GM23338 (cell line): Measurements from ENCODE around the gene PCDHB15.
"Not testable (repeated sequence)": the region's sequence is repeated elsewhere in the genome, so short reads cannot be mapped to it uniquely, and the experiment has no call there.

Source experiments
- CREB1 ChIP-seq: fragments of 250-450 bp; sonication (Bioruptor Pico); IDR thresholded peaks from 2 replicates; pipeline ENCODE4 v1.5.0; 2020; ENCODE audit warnings: low read depth, mild to moderate bottlenecking, moderate library complexity
- CTCF ChIP-seq, 2 experiments: fragments of 200-600 bp in 1 of 2; sonication (generic) in 1 of 2; conservative IDR thresholded peaks; 2 replicates each; pipeline versions ENCODE4 v1.5.1 to v1.6.1; 2016 to 2017; ENCODE audit warnings: antibody characterized with exemption in 2 of 2, low read depth in 2 of 2, mild to moderate bottlenecking in 2 of 2, moderate library complexity in 1 of 2
- ETS1 ChIP-seq: IDR thresholded peaks from 2 replicates; pipeline ENCODE4 v1.6.1; 2016; ENCODE audit warnings: antibody characterized with exemption
- EZH2 ChIP-seq: fragments of 200-600 bp; sonication (generic); IDR thresholded peaks from one replicate; pipeline ENCODE4 v1.8.0; 2017; ENCODE audit warnings: antibody characterized with exemption, mild to moderate bottlenecking, low read depth; ENCODE audit not compliant: unreplicated experiment
- EZH2phosphoT487 ChIP-seq: fragments of 200-600 bp; sonication (generic); IDR thresholded peaks from one replicate; pipeline ENCODE4 v1.8.1; 2018; ENCODE audit warnings: antibody characterized with exemption; ENCODE audit not compliant: unreplicated experiment
- JUNB ChIP-seq: IDR thresholded peaks from one replicate; pipeline ENCODE4 v1.6.1; 2016; ENCODE audit warnings: antibody characterized with exemption; ENCODE audit not compliant: unreplicated experiment
- NANOG ChIP-seq: IDR thresholded peaks from 2 replicates; pipeline ENCODE4 v1.6.1; 2016; ENCODE audit warnings: antibody characterized with exemption, borderline replicate concordance
- POLR2AphosphoS5 ChIP-seq: IDR thresholded peaks from 2 replicates; pipeline ENCODE4 v1.6.1; 2016; ENCODE audit warnings: antibody characterized with exemption, low read depth
- REST ChIP-seq: IDR thresholded peaks from one replicate; pipeline ENCODE4 v1.6.1; 2018; ENCODE audit warnings: antibody characterized with exemption; ENCODE audit not compliant: unreplicated experiment
- STAT1 ChIP-seq: IDR thresholded peaks from one replicate; pipeline ENCODE4 v1.6.1; 2016; ENCODE audit warnings: antibody characterized with exemption; ENCODE audit not compliant: unreplicated experiment
- ZNF114 ChIP-seq: fragments of 250-450 bp; sonication (Bioruptor Pico); IDR thresholded peaks from 2 replicates; pipeline ENCODE4 v1.5.0; 2020; ENCODE audit warnings: mild to moderate bottlenecking, moderate library complexity
- ZNF331 ChIP-seq: fragments of 250-450 bp; sonication (Bioruptor Pico); IDR thresholded peaks from 2 replicates; pipeline ENCODE4 v1.5.0; 2020; ENCODE audit warnings: low read depth, mild to moderate bottlenecking, moderate library complexity
- TF ChIP-seq, protein P1 (sequence below): fragments of 250-450 bp; sonication (Bioruptor Pico); IDR thresholded peaks from 2 replicates; pipeline ENCODE4 v1.5.0; 2020; ENCODE audit warnings: mild to moderate bottlenecking, moderate library complexity

- not testable (repeated sequence) for TF ChIP-seq POLR2AphosphoS5; CTCF (conservative IDR thresholded peaks at IDR 0.05; ENCODE audit: low read depth in 2 of 2); REST; EZH2phosphoT487; EZH2; ETS1; STAT1; JUNB; ZNF331 (CRISPR knock-in tag); NANOG; CREB1 (CRISPR knock-in tag); ZNF114 (CRISPR knock-in tag)
- TF ChIP-seq, protein P1, sequence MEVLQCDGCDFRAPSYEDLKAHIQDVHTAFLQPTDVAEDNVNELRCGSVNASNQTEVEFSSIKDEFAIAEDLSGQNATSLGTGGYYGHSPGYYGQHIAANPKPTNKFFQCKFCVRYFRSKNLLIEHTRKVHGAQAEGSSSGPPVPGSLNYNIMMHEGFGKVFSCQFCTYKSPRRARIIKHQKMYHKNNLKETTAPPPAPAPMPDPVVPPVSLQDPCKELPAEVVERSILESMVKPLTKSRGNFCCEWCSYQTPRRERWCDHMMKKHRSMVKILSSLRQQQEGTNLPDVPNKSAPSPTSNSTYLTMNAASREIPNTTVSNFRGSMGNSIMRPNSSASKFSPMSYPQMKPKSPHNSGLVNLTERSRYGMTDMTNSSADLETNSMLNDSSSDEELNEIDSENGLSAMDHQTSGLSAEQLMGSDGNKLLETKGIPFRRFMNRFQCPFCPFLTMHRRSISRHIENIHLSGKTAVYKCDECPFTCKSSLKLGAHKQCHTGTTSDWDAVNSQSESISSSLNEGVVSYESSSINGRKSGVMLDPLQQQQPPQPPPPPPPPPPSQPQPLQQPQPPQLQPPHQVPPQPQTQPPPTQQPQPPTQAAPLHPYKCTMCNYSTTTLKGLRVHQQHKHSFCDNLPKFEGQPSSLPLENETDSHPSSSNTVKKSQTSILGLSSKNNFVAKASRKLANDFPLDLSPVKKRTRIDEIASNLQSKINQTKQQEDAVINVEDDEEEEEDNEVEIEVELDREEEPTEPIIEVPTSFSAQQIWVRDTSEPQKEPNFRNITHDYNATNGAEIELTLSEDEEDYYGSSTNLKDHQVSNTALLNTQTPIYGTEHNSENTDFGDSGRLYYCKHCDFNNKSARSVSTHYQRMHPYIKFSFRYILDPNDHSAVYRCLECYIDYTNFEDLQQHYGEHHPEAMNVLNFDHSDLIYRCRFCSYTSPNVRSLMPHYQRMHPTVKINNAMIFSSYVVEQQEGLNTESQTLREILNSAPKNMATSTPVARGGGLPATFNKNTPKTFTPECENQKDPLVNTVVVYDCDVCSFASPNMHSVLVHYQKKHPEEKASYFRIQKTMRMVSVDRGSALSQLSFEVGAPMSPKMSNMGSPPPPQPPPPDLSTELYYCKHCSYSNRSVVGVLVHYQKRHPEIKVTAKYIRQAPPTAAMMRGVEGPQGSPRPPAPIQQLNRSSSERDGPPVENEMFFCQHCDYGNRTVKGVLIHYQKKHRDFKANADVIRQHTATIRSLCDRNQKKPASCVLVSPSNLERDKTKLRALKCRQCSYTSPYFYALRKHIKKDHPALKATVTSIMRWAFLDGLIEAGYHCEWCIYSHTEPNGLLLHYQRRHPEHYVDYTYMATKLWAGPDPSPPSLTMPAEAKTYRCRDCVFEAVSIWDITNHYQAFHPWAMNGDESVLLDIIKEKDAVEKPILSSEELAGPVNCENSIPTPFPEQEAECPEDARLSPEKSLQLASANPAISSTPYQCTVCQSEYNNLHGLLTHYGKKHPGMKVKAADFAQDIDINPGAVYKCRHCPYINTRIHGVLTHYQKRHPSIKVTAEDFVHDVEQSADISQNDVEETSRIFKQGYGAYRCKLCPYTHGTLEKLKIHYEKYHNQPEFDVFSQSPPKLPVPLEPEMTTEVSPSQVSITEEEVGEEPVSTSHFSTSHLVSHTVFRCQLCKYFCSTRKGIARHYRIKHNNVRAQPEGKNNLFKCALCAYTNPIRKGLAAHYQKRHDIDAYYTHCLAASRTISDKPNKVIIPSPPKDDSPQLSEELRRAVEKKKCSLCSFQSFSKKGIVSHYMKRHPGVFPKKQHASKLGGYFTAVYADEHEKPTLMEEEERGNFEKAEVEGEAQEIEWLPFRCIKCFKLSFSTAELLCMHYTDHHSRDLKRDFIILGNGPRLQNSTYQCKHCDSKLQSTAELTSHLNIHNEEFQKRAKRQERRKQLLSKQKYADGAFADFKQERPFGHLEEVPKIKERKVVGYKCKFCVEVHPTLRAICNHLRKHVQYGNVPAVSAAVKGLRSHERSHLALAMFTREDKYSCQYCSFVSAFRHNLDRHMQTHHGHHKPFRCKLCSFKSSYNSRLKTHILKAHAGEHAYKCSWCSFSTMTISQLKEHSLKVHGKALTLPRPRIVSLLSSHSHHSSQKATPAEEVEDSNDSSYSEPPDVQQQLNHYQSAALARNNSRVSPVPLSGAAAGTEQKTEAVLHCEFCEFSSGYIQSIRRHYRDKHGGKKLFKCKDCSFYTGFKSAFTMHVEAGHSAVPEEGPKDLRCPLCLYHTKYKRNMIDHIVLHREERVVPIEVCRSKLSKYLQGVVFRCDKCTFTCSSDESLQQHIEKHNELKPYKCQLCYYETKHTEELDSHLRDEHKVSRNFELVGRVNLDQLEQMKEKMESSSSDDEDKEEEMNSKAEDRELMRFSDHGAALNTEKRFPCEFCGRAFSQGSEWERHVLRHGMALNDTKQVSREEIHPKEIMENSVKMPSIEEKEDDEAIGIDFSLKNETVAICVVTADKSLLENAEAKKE (CRISPR knock-in tag), result not testable (repeated sequence)
These were observed 19.8 kb upstream of the PCDHB15 start for GRCh38 chr5:141225421-141225820.
